ENCODE data around the gene CDC42BPA. TPM values are rescaled to one million over a fixed set of nuclear protein-coding genes. Genes with fewer than 3 reads are reported as not detected.

CDC42BPA gene
- total RNA-seq, 1 experiment from 2014 or later, result 25.2 TPM

GRCh38 chr1:226940029-226940805 lies 378.1 kb downstream of the CDC42BPA start, which contains the start of gene COQ8A (continued):
- TF ChIP-seq NR1H2 (CRISPR knock-in tag; IDR thresholded peaks at IDR 0.05), result 0 out of 2 replicates have a peak, but pooled peaks have one; percentile 8
- TF ChIP-seq ZNF532 (CRISPR knock-in tag; IDR thresholded peaks at IDR 0.05; ENCODE audit: borderline replicate concordance), result no peak
- 0 out of 2 replicates have a peak, but pooled peaks have one; percentile 2 for TF ChIP-seq ATF6 (CRISPR knock-in tag; IDR thresholded peaks at IDR 0.05)
- TF ChIP-seq MYBL2 (CRISPR knock-in tag; IDR thresholded peaks at IDR 0.05), result no peak; the same call in 1 of the 2 replicates
- peak; percentile 95 for TF ChIP-seq MAX (CRISPR knock-in tag; IDR thresholded peaks at IDR 0.05)
- TF ChIP-seq NFYB (CRISPR knock-in tag; conservative IDR thresholded peaks at IDR 0.05; ENCODE audit: low read depth), result peak; percentile 99
- TF ChIP-seq USF1 (CRISPR knock-in tag; IDR thresholded peaks at IDR 0.05), result peak; percentile 56
- peak; percentile 17; the same call in 1 of the 2 replicates for TF ChIP-seq FOXP4 (CRISPR knock-in tag; IDR thresholded peaks at IDR 0.05)
- TF ChIP-seq SP1 (CRISPR knock-in tag; conservative IDR thresholded peaks at IDR 0.05), result peak; percentile 51; the same call in 1 of the 2 replicates
- TF ChIP-seq FOXP1 (CRISPR knock-in tag; IDR thresholded peaks at IDR 0.05; ENCODE audit: borderline replicate concordance), result peak; percentile 78; the same call in 1 of the 2 replicates
- peak; percentile 87 for TF ChIP-seq CREB1 (CRISPR knock-in tag; IDR thresholded peaks at IDR 0.05)
- TF ChIP-seq FOXK1 (CRISPR knock-in tag; IDR thresholded peaks at IDR 0.05), result peak; percentile 97
- peak; percentile 17; the same call in 1 of the 2 replicates for TF ChIP-seq ESRRA (CRISPR knock-in tag; IDR thresholded peaks at IDR 0.05; ENCODE audit: borderline replicate concordance)
- peak; percentile 68; the same call in 1 of the 2 replicates for TF ChIP-seq CREM (CRISPR knock-in tag; IDR thresholded peaks at IDR 0.05)
- TF ChIP-seq RORB (CRISPR knock-in tag; IDR thresholded peaks at IDR 0.05), result no peak
- 0 out of 2 replicates have a peak, but pooled peaks have one; percentile 14 for TF ChIP-seq ATF1 (CRISPR knock-in tag; IDR thresholded peaks at IDR 0.05)
- TF ChIP-seq, protein P1, sequence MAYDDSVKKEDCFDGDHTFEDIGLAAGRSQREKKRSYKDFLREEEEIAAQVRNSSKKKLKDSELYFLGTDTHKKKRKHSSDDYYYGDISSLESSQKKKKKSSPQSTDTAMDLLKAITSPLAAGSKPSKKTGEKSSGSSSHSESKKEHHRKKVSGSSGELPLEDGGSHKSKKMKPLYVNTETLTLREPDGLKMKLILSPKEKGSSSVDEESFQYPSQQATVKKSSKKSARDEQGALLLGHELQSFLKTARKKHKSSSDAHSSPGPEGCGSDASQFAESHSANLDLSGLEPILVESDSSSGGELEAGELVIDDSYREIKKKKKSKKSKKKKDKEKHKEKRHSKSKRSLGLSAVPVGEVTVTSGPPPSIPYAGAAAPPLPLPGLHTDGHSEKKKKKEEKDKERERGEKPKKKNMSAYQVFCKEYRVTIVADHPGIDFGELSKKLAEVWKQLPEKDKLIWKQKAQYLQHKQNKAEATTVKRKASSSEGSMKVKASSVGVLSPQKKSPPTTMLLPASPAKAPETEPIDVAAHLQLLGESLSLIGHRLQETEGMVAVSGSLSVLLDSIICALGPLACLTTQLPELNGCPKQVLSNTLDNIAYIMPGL (CRISPR knock-in tag; IDR thresholded peaks at IDR 0.05), result peak; percentile 61; the same call in 1 of the 2 replicates
- TF ChIP-seq, protein P2, sequence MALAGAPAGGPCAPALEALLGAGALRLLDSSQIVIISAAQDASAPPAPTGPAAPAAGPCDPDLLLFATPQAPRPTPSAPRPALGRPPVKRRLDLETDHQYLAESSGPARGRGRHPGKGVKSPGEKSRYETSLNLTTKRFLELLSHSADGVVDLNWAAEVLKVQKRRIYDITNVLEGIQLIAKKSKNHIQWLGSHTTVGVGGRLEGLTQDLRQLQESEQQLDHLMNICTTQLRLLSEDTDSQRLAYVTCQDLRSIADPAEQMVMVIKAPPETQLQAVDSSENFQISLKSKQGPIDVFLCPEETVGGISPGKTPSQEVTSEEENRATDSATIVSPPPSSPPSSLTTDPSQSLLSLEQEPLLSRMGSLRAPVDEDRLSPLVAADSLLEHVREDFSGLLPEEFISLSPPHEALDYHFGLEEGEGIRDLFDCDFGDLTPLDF (CRISPR knock-in tag; IDR thresholded peaks at IDR 0.05), result peak; percentile 91
- TF ChIP-seq JUN (CRISPR knock-in tag; IDR thresholded peaks at IDR 0.05), result peak; percentile 43
- peak; percentile 47; the same call in 1 of the 2 replicates for TF ChIP-seq ELF4 (CRISPR knock-in tag; IDR thresholded peaks at IDR 0.05; ENCODE audit: low read depth)
